ENCODE measurements around the gene ANO2.

The ANO2 gene

GRCh38 chr12:5514545-5514944 is 430.5 kb downstream of the ANO2 start:
- Mint-ChIP-seq H3K27ac (no peak overlapping the region), H3K27me3 (peaks cover 18% of the 10 kb centered on the region), H3K9me3 (no peaks in the 10 kb centered on the region), H3K4me1 (ENCODE audit: low read depth) (no peaks in the 10 kb centered on the region), H3K36me3 (ENCODE audit: low read depth) (no peaks in the 10 kb centered on the region), H3K4me3 (no peak overlapping the region)
- intact Hi-C loops (cut with micrococcal nuclease), result loop anchor here (10.0 kb wide), 1 partner anchor 90 kb away; no protein-coding TSS in a partner anchor

- peaks cover 18% of the 10 kb centered on the region for H3K27me3 Mint-ChIP-seq
- H3K27ac Mint-ChIP-seq, result no peak overlapping the region
- no peaks in the 10 kb centered on the region for H3K4me1 Mint-ChIP-seq (ENCODE audit: low read depth)
Observed at GRCh38 chr12:5514016-5514415, 431.0 kb downstream of the ANO2 start.

GRCh38 chr12:5513406-5513805 is 431.7 kb downstream of the ANO2 start:
- Mint-ChIP-seq H3K27ac (no peak overlapping the region), H3K4me1 (ENCODE audit: low read depth) (no peaks in the 10 kb centered on the region), H3K36me3 (ENCODE audit: low read depth) (no peaks in the 10 kb centered on the region), H3K9me3 (no peaks in the 10 kb centered on the region), H3K27me3 (peaks cover 18% of the 10 kb centered on the region), H3K4me3 (no peak overlapping the region)
- intact Hi-C loops (cut with micrococcal nuclease), result loop anchor here (10.0 kb wide), 1 partner anchor 89 kb away; no protein-coding TSS in a partner anchor

More at GRCh38 chr12:5514016-5514415, 431.0 kb downstream of the ANO2 start:
- Mint-ChIP-seq H3K9me3 (no peaks in the 10 kb centered on the region), H3K36me3 (ENCODE audit: low read depth) (no peaks in the 10 kb centered on the region), H3K4me3 (no peak overlapping the region)
- intact Hi-C loops (cut with micrococcal nuclease), result loop anchor here (10.0 kb wide), 1 partner anchor 89 kb away; no protein-coding TSS in a partner anchor
